ENCODE data around the gene RMRP.
"Not testable (repeated sequence)": the region's sequence is repeated elsewhere in the genome, so short reads cannot be mapped to it uniquely, and the experiment has no call there.

The RMRP gene

GRCh38 chr9:35646533-35647265, 11.1 kb downstream of the RMRP start:
- Histone ChIP-seq H3K27me3 (ENCODE audit: insufficient read depth, poor library complexity, severe bottlenecking) (no peaks in the 10 kb centered on the region), H3K4me3 (replicated peaks; ENCODE audit: insufficient read depth, low read length) (peak overlapping the region; percentile 54), H3K27ac (replicated peaks) (peak overlapping the region; percentile 65)
- peak; percentile 78 to 88 for DNase-seq (ENCODE audit: low read depth in 1 of 2, low spot score in 1 of 2)
- TF ChIP-seq POLR2AphosphoS5 (IDR thresholded peaks at IDR 0.05; ENCODE audit: low read depth), result peak; percentile 50; the same call in 1 of the 2 replicates
- peak; percentile 71 for TF ChIP-seq CTCF (IDR thresholded peaks at IDR 0.05; ENCODE audit: insufficient read depth, low read length)
- peak; percentile 42; the same call in 1 of the 2 replicates for TF ChIP-seq GABPA (IDR thresholded peaks at IDR 0.05; ENCODE audit: low read depth)
- no peak for TF ChIP-seq SPI1 (IDR thresholded peaks at IDR 0.05; ENCODE audit: borderline replicate concordance, low read depth)

DNA sequence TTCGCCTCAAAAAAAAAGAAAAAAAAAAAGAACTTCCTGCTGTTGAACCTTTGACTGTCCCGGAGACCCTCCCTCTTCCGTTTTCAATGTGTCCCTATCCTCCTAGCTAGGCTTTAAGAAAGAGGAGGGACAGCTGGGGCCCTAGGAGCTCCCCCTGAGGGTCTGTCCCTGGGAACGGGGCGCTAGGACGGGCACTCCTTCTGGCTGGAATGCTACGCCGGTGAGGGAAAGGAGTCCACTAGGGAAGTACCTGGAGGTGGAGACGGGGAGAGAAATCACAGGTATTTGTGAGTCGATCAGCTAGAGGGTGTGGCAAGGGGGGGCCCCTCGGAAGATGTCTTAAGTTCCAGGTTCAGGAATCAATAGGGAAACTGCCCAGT, 11.7 kb downstream of the RMRP start:
- no peak for TF ChIP-seq REST (IDR thresholded peaks at IDR 0.05; ENCODE audit: insufficient replicate concordance, low read depth)
- no peak for TF ChIP-seq POLR2AphosphoS5 (IDR thresholded peaks at IDR 0.05; ENCODE audit: low read depth)
- no peak for TF ChIP-seq SPI1 (IDR thresholded peaks at IDR 0.05; ENCODE audit: borderline replicate concordance, low read depth)
- no peak for TF ChIP-seq CTCF (IDR thresholded peaks at IDR 0.05; ENCODE audit: insufficient read depth, low read length)
- TF ChIP-seq GABPA (IDR thresholded peaks at IDR 0.05; ENCODE audit: low read depth), result no peak
- peak overlapping the region; percentile 54 for H3K4me3 ChIP-seq (replicated peaks; ENCODE audit: insufficient read depth, low read length)
- H3K27me3 ChIP-seq (ENCODE audit: insufficient read depth, poor library complexity, severe bottlenecking), result no peaks in the 10 kb centered on the region
- peak overlapping the region; percentile 65 for H3K27ac ChIP-seq (replicated peaks)
- DNase-seq (ENCODE audit: low read depth in 1 of 2, low spot score in 1 of 2), result no peak

- not testable (repeated sequence) for H3K4me3 ChIP-seq (replicated peaks; ENCODE audit: insufficient read depth, low read length); H3K27me3 ChIP-seq (ENCODE audit: insufficient read depth, poor library complexity, severe bottlenecking); DNase-seq (ENCODE audit: low read depth in 1 of 2, low spot score in 1 of 2)
- peak overlapping the region; percentile 36 for H3K27ac ChIP-seq (replicated peaks)
These were observed 12.1 kb downstream of the RMRP start for GRCh38 chr9:35645736-35646135.

DNA sequence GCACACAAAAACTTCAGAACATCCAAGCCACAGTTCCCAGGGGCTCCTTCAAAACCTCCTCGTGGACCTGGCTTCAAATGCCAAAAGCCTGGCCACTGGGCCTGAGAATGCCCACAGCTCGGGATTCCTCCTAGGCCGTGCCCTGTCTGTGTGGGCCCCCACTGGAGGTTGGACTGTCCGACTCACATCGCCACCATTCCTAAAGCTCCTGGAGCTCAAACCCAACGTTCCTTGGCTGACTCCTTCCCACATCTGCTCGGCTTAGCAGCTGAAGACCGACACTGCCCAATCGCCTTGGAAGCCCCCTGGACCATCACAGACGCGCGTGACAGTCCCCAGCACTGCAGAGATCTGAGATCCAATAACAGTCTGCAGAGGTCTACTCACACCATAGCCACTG, 14.8 kb downstream of the RMRP start:
- DNase-seq (ENCODE audit: low read depth in 1 of 2, low spot score in 1 of 2), result no peak
- TF ChIP-seq SPI1 (IDR thresholded peaks at IDR 0.05; ENCODE audit: borderline replicate concordance, low read depth) (no peak), POLR2AphosphoS5 (IDR thresholded peaks at IDR 0.05; ENCODE audit: low read depth) (no peak)

GRCh38 chr9:35641478-35641877, 16.3 kb downstream of the RMRP start:
- not testable (repeated sequence) for H3K4me3 ChIP-seq (replicated peaks; ENCODE audit: insufficient read depth, low read length); DNase-seq (ENCODE audit: low read depth in 1 of 2, low spot score in 1 of 2); H3K27me3 ChIP-seq (ENCODE audit: insufficient read depth, poor library complexity, severe bottlenecking)
- peak overlapping the region; percentile 57 for H3K27ac ChIP-seq (replicated peaks)

More for the DNA sequence above, 14.8 kb downstream of the RMRP start:
- no peak overlapping the region for H3K4me3 ChIP-seq (replicated peaks; ENCODE audit: insufficient read depth, low read length)
- no peaks in the 10 kb centered on the region for H3K27me3 ChIP-seq (ENCODE audit: insufficient read depth, poor library complexity, severe bottlenecking)
- peak overlapping the region; percentile 47 for H3K27ac ChIP-seq (replicated peaks)

DNA sequence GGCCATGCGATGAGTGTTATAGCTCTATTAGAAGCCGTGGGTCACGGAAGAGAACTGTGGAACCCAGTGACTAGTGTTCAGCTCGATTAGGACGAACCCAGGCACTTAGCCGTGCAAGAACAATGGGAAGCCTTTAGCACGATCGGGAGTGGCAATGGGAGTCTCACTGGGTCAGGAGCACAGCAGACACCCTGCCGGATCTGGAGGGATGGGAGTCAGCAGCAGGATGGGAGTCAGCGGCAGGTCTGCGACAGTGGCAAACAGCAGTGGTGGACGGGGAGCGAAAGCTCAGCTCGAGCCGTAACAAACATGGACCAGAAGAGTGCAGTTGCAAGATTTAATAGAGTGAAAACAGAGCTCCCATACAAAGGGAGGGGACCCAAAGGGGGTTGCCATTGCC, 17.4 kb downstream of the RMRP start:
- DNase-seq (ENCODE audit: low read depth in 1 of 2, low spot score in 1 of 2); H3K27ac ChIP-seq (replicated peaks); H3K4me3 ChIP-seq (replicated peaks; ENCODE audit: insufficient read depth, low read length); H3K27me3 ChIP-seq (ENCODE audit: insufficient read depth, poor library complexity, severe bottlenecking): not testable (repeated sequence)

Data from HL-60 (cell line).